AG04449 (cell line): Measurements from ENCODE around the gene CACNA1I.

Experiments used
- CTCF ChIA-PET: fragments of 350-600 bp; formaldehyde crosslinking; extraction: SDS; loops from one replicate; lab custom pipeline; 2021; ENCODE audit warnings: antibody characterized with exemption; lab: Yijun Ruan, JAX
- POLR2A ChIA-PET: fragments of 400-600, 350-600 bp; formaldehyde crosslinking; extraction: SDS; loops from one replicate; lab custom pipeline; 2020; ENCODE audit warnings: antibody characterized with exemption, inconsistent platforms; lab: Yijun Ruan, JAX
- DNase-seq: peaks from one replicate; pipeline ENCODE4 v3.0.0-alpha.2; 2010; ENCODE audit warnings: low read depth, low spot score
- H3K4me3 ChIP-seq: 2 replicates; pipeline ENCODE4 v1.5.1; 2011; ENCODE audit warnings: low read depth, mild to moderate bottlenecking, control low read depth, low read length
- CTCF ChIP-seq: IDR thresholded peaks from one replicate; pipeline ENCODE4 v1.5.1; 2011; ENCODE audit warnings: mild to moderate bottlenecking, moderate library complexity, low read length, control low read depth, inconsistent platforms; ENCODE audit not compliant: insufficient read depth; ENCODE audit errors: missing control alignments

Gene CACNA1I

GRCh38 chr22:39638958-39639357 lies 68.4 kb downstream of the CACNA1I start:
- POLR2A ChIA-PET, result no interaction called here
- DNase-seq, result no peak
- TF ChIP-seq CTCF, result no peak
- no peak overlapping the region for H3K4me3 ChIP-seq
- CTCF ChIA-PET, result no interaction called here

- no peak overlapping the region for H3K4me3 ChIP-seq
- ChIA-PET POLR2A (no interaction called here), CTCF (interaction anchor here (1.3 kb wide), 1 partner anchor 383 kb away, joined by 4 read pairs; no protein-coding TSS in a partner anchor)
- no peak for DNase-seq
- no peak for TF ChIP-seq CTCF
Observed at GRCh38 chr22:39641660-39642310, 71.2 kb downstream of the CACNA1I start.

- CTCF ChIA-PET, result no interaction called here
- no peak for TF ChIP-seq CTCF
- POLR2A ChIA-PET, result no interaction called here
- DNase-seq, result no peak
- H3K4me3 ChIP-seq, result no peak overlapping the region
Observed at GRCh38 chr22:39643311-39644083, 72.9 kb downstream of the CACNA1I start.

GRCh38 chr22:39645532-39645931 lies 75.0 kb downstream of the CACNA1I start:
- TF ChIP-seq CTCF, result no peak
- H3K4me3 ChIP-seq, result no peak overlapping the region
- ChIA-PET POLR2A (interaction anchor here (1.3 kb wide), 1 partner anchor 9 kb away, joined by 3 read pairs; no protein-coding TSS in a partner anchor), CTCF (no interaction called here)
- DNase-seq, result no peak

- POLR2A ChIA-PET, result no interaction called here
- no peak for TF ChIP-seq CTCF
- DNase-seq, result no peak
- CTCF ChIA-PET, result no interaction called here
- no peak overlapping the region for H3K4me3 ChIP-seq
Observed at GRCh38 chr22:39646398-39647063, 76.0 kb downstream of the CACNA1I start.
